ENCODE measurements around the gene MCEMP1. TPM values are rescaled to one million over a fixed set of nuclear protein-coding genes. Genes with fewer than 3 reads are reported as not detected.

MCEMP1 gene
- total and polyA plus RNA-seq, 11 donors, result 0.16 to 1.4 (median 0.54) TPM; not detected in 3

DNA sequence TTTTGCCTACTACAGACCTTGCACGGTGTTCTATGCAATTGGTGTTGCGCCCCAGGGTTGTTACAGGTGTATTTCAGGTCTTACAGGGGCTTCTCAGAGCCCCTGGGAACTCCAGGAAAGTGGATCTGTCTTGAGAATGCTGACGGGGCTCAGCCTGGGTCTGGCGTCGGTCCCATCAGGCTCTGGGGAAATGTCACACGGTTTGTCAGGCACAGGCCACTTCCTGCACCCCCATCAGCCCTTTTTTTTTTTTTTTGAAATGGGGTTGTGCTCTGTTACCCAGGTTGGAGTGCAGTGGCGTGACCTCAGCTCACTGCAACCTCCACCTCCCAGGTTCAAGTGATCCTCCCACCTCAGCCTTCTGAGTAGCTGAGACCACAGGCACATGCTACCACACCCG is 41.8 kb downstream of the MCEMP1 start:
- Histone ChIP-seq H3K36me3 (no peaks in the 10 kb centered on the region), H3K27me3 (peaks cover 0 to 19% (median 0%) of the 10 kb centered on the region in 9 donors)
- intact Hi-C loops (cut with DNase I), result no loop called here

DNA sequence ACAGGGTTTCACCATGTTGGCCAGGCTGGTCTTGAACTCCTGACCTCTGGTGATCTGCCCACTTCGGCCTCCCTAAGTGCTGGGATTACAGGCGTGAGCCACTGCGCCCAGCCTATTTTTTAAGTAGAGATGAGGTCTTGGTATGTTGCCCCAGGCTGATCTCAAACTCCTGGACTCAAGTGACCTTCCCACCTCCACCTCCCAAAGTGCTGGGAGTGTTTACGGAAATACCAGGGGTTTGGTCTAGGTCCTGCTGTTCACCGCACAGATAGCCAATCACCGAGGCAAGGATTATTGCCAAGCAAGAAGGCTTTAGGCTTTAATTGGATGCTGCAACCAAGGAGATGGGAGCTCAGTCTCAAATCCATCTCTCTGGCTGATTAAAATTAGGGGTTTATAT is 43.5 kb downstream of the MCEMP1 start:
- TF ChIP-seq, protein P1, sequence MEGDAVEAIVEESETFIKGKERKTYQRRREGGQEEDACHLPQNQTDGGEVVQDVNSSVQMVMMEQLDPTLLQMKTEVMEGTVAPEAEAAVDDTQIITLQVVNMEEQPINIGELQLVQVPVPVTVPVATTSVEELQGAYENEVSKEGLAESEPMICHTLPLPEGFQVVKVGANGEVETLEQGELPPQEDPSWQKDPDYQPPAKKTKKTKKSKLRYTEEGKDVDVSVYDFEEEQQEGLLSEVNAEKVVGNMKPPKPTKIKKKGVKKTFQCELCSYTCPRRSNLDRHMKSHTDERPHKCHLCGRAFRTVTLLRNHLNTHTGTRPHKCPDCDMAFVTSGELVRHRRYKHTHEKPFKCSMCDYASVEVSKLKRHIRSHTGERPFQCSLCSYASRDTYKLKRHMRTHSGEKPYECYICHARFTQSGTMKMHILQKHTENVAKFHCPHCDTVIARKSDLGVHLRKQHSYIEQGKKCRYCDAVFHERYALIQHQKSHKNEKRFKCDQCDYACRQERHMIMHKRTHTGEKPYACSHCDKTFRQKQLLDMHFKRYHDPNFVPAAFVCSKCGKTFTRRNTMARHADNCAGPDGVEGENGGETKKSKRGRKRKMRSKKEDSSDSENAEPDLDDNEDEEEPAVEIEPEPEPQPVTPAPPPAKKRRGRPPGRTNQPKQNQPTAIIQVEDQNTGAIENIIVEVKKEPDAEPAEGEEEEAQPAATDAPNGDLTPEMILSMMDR (IDR thresholded peaks at IDR 0.05), result no peak
- TF ChIP-seq POLR2A (IDR thresholded peaks at IDR 0.05), result no peak
- 63 to 86% (median 83%) methylated on average over 6 of the region's 6 CpGs for WGBS, 4 donors
- intact Hi-C loops (cut with DNase I), result no loop called here

More for the DNA sequence above, 41.8 kb downstream of the MCEMP1 start:
- Histone ChIP-seq H3K4me1 (no peaks in the 10 kb centered on the region), H3K9me3 (peaks cover 0 to 18% (median 5%) of the 10 kb centered on the region in 12 donors), H3K27ac (no peak overlapping the region), H3K4me3 (no peak overlapping the region)
- DNase-seq (no peak), ATAC-seq (no peak)
- 48 to 59% (median 49%) methylated on average over 8 of the region's 8 CpGs for WGBS, 4 donors
- TF ChIP-seq, protein P1 (IDR thresholded peaks at IDR 0.05), result no peak
- no peak for TF ChIP-seq POLR2A (IDR thresholded peaks at IDR 0.05)

GRCh38 chr19:7722231-7722651 is 45.4 kb downstream of the MCEMP1 start:
- peaks cover 0 to 26% (median 0%) of the 10 kb centered on the region in 9 donors for H3K27me3 ChIP-seq

More for the DNA sequence above, 43.5 kb downstream of the MCEMP1 start:
- Histone ChIP-seq H3K27me3 (peaks cover 0 to 19% (median 0%) of the 10 kb centered on the region in 9 donors), H3K27ac (no peak overlapping the region), H3K36me3 (no peaks in the 10 kb centered on the region), H3K9me3 (peaks cover 0 to 18% (median 5%) of the 10 kb centered on the region in 12 donors), H3K4me1 (no peaks in the 10 kb centered on the region), H3K4me3 (no peak overlapping the region)
- ATAC-seq, result no peak
- no peak for DNase-seq

GRCh38 chr19:7725791-7726190 is 48.9 kb downstream of the MCEMP1 start:
- intact Hi-C loops (cut with DNase I), result no loop called here

More at GRCh38 chr19:7722231-7722651, 45.4 kb downstream of the MCEMP1 start:
- DNase-seq (no peak), ATAC-seq (no peak)
- H3K4me3 ChIP-seq, result no peak overlapping the region
- H3K9me3 ChIP-seq, result peaks cover 0 to 1% (median 0%) of the 10 kb centered on the region in 12 donors
- 53 to 64% (median 60%) methylated on average over 5 of the region's 5 CpGs for WGBS, 4 donors
- no peaks in the 10 kb centered on the region for H3K36me3 ChIP-seq
- intact Hi-C loops (cut with DNase I), result no loop called here
- TF ChIP-seq, protein P1 (IDR thresholded peaks at IDR 0.05), result no peak
- no peak for TF ChIP-seq POLR2A (IDR thresholded peaks at IDR 0.05)
- no peak overlapping the region for H3K27ac ChIP-seq
- no peaks in the 10 kb centered on the region for H3K4me1 ChIP-seq

More at GRCh38 chr19:7725791-7726190, 48.9 kb downstream of the MCEMP1 start:
- Histone ChIP-seq H3K4me1 (peaks cover 0 to 15% (median 0%) of the 10 kb centered on the region in 12 donors), H3K27me3 (peaks cover 4 to 49% (median 21%) of the 10 kb centered on the region in 9 donors), H3K4me3 (no peak overlapping the region), H3K9me3 (no peaks in the 10 kb centered on the region), H3K36me3 (no peaks in the 10 kb centered on the region), H3K27ac (no peak overlapping the region)
- ATAC-seq (no peak), DNase-seq (no peak)
- 32 to 57% (median 48%) methylated on average over 2 of the region's 2 CpGs for WGBS, 4 donors
- TF ChIP-seq, protein P1 (IDR thresholded peaks at IDR 0.05), result no peak
- no peak for TF ChIP-seq POLR2A (IDR thresholded peaks at IDR 0.05)
